ENCODE measurements around the gene NPTXR. TPM values are rescaled to one million over a fixed set of nuclear protein-coding genes. Genes with fewer than 3 reads are reported as not detected.

The NPTXR gene
- polyA plus RNA-seq, 3 donors, result 0.04 TPM; not detected in 2

- intact Hi-C loops (cut with micrococcal nuclease), result no loop called here
- H3K9ac ChIP-seq (ENCODE audit: insufficient read depth, low read length, poor library complexity, severe bottlenecking), result no peak overlapping the region
- Mint-ChIP-seq H3K36me3 (peaks cover 9% of the 10 kb centered on the region in 2 donors), H3K9me3 (peaks cover 0 to 10% (median 7%) of the 10 kb centered on the region in 7 donors), H3K27me3 (ENCODE audit: low read depth in 3 of 3) (peaks cover 56 to 77% (median 61%) of the 10 kb centered on the region in 3 donors), H3K27ac (no peak overlapping the region), H3K4me1 (peaks cover 15% of the 10 kb centered on the region), H3K4me3 (peak overlapping the region in 1 of 2 donors; percentile 23)
- H2AFZ ChIP-seq (ENCODE audit: insufficient read depth, low read depth, low read length, poor library complexity, severe bottlenecking), result no peak overlapping the region
- H3K27ac ChIP-seq (ENCODE audit: low read depth in 1 of 2, low read length in 2 of 2), result no peak overlapping the region
- H3K27me3 ChIP-seq (ENCODE audit: control insufficient read depth in 2 of 2, insufficient read depth in 2 of 2, low read length in 2 of 2), result peaks cover 32 to 57% of the 10 kb centered on the region in 2 donors
- H3K4me2 ChIP-seq (replicated peaks; ENCODE audit: extremely low read depth, low read length, poor library complexity, severe bottlenecking), result no peak overlapping the region
- peaks cover 0 to 14% of the 10 kb centered on the region in 2 donors for H3K9me3 ChIP-seq (replicated peaks in 1 of 2; ENCODE audit: control insufficient read depth in 1 of 2, insufficient read depth in 1 of 2, low read length in 2 of 2)
- no peak overlapping the region for H3K4me3 ChIP-seq (replicated peaks in 1 of 3; ENCODE audit: low read depth in 2 of 3, low read length in 3 of 3)
- DNase-seq, result no peak
- peaks cover 7 to 15% of the 10 kb centered on the region in 2 donors for H3K4me1 ChIP-seq (ENCODE audit: control insufficient read depth in 1 of 2, insufficient read depth in 2 of 2, low read length in 2 of 2)
- H3K36me3 ChIP-seq (replicated peaks in 1 of 2; ENCODE audit: control insufficient read depth in 1 of 2, insufficient read depth in 2 of 2, low read length in 2 of 2), result no peaks in the 10 kb centered on the region
- no peaks in the 10 kb centered on the region for H4K20me1 ChIP-seq (ENCODE audit: insufficient read depth, low read length)
- no peak for TF ChIP-seq CTCF (IDR thresholded peaks at IDR 0.05)
- 100% methylated on average over 1 of the region's 5 CpGs for WGBS (ENCODE audit: insufficient coverage)
- H3K79me2 ChIP-seq (ENCODE audit: insufficient read depth, low read length), result no peaks in the 10 kb centered on the region
Observed at GRCh38 chr22:38841635-38842034, 2.2 kb downstream of the NPTXR start.

GRCh38 chr22:38841211-38841610, 2.6 kb downstream of the NPTXR start:
- H3K4me2 ChIP-seq (replicated peaks; ENCODE audit: extremely low read depth, low read length, poor library complexity, severe bottlenecking), result no peak overlapping the region
- 43% methylated on average over 5 of the region's 7 CpGs for WGBS (ENCODE audit: insufficient coverage)
- peaks cover 9% of the 10 kb centered on the region in 2 donors for H3K36me3 Mint-ChIP-seq
- H2AFZ ChIP-seq (ENCODE audit: insufficient read depth, low read depth, low read length, poor library complexity, severe bottlenecking), result no peak overlapping the region
- TF ChIP-seq CTCF (IDR thresholded peaks at IDR 0.05), result no peak
- no peak for DNase-seq
- H3K27ac ChIP-seq (ENCODE audit: low read depth in 1 of 2, low read length in 2 of 2), result no peak overlapping the region
- H3K4me3 ChIP-seq (replicated peaks in 1 of 3; ENCODE audit: low read depth in 2 of 3, low read length in 3 of 3), result no peak overlapping the region
- H3K4me1 ChIP-seq (ENCODE audit: control insufficient read depth in 1 of 2, insufficient read depth in 2 of 2, low read length in 2 of 2), result peaks cover 7 to 15% of the 10 kb centered on the region in 2 donors
- H3K4me1 Mint-ChIP-seq, result peaks cover 15% of the 10 kb centered on the region
- peak overlapping the region in 1 of 2 donors; percentile 26 for H3K4me3 Mint-ChIP-seq
- no peaks in the 10 kb centered on the region for H4K20me1 ChIP-seq (ENCODE audit: insufficient read depth, low read length)
- H3K9ac ChIP-seq (ENCODE audit: insufficient read depth, low read length, poor library complexity, severe bottlenecking), result no peak overlapping the region
- H3K27me3 Mint-ChIP-seq (ENCODE audit: low read depth in 3 of 3), result peaks cover 53 to 73% (median 59%) of the 10 kb centered on the region in 3 donors
- peaks cover 0 to 14% of the 10 kb centered on the region in 2 donors for H3K9me3 ChIP-seq (replicated peaks in 1 of 2; ENCODE audit: control insufficient read depth in 1 of 2, insufficient read depth in 1 of 2, low read length in 2 of 2)
- no peak overlapping the region for H3K27ac Mint-ChIP-seq
- intact Hi-C loops (cut with micrococcal nuclease), result no loop called here
- H3K79me2 ChIP-seq (ENCODE audit: insufficient read depth, low read length), result no peaks in the 10 kb centered on the region
- no peaks in the 10 kb centered on the region for H3K36me3 ChIP-seq (replicated peaks in 1 of 2; ENCODE audit: control insufficient read depth in 1 of 2, insufficient read depth in 2 of 2, low read length in 2 of 2)
- H3K27me3 ChIP-seq (ENCODE audit: control insufficient read depth in 2 of 2, insufficient read depth in 2 of 2, low read length in 2 of 2), result peaks cover 32 to 53% of the 10 kb centered on the region in 2 donors
- peaks cover 0 to 10% (median 7%) of the 10 kb centered on the region in 7 donors for H3K9me3 Mint-ChIP-seq
